Heart left ventricle (tissue), 13 donors: ENCODE measurements around the gene KRTAP22-1.

Source experiments
- CTCF ChIP-seq, 12 donors: fragments of 200-600 bp; sonication (generic) in 4 of 12; IDR thresholded peaks; one replicate each; pipeline versions ENCODE4 v1.5.0 to v1.8.0; 2018 to 2022; ENCODE audit warnings: antibody characterized with exemption in 12 of 12, mild to moderate bottlenecking in 5 of 12
- POLR2A ChIP-seq, 2 donors: fragments of 450-650 bp; IDR thresholded peaks; one replicate each; pipeline ENCODE4 v1.6.1; 2017; ENCODE audit warnings: antibody characterized with exemption in 2 of 2, mild to moderate bottlenecking in 2 of 2, moderate library complexity in 2 of 2
- donor health status: ischemic (EF 13 %, LVEDD 7.1; RV severe dilation, severe dysfunction).
- donor health status: DM: no; HTN: yes; CAD: no.
- donor health status: DM: no; HTN: no; CAD: no.
- donor health status: ischemic (EF 25% LVEDD 6.9; RV normal size, moderate dysfunction).
- donor health status: ischemic (EF 25% LVEDD 5.7; RV mildly dilated, moderate dysfunction).
- donor health status: ischemic (EF 35%, LVEDD 5.7; RV mildly dilated, moderate dysfunction).
- donor health status: nonischemic (EF 11% LVEDD 7.7; RV severe dilation, severe dysfunction).
- donor health status: DM: yes; HTN: yes; CAD: no.
- donor health status: PGD.
- donor health status: ischemic (EF 29% LVEDD 5.4; RV normal size, mild dysfunction).
- donor health status: nonischemic (EF 23%, LVEDD 6.1; RV moderate dilation, normal function).

- no peak for TF ChIP-seq CTCF (IDR thresholded peaks at IDR 0.05)
- TF ChIP-seq POLR2A (IDR thresholded peaks at IDR 0.05), result no peak
Measured at GRCh38 chr21:30580132-30580531, 20.8 kb upstream of the KRTAP22-1 start.
